Neural progenitor cell (in vitro differentiated cells): ENCODE measurements around the gene MRPS10.
"Not testable (repeated sequence)": the region's sequence is repeated elsewhere in the genome, so short reads cannot be mapped to it uniquely, and the experiment has no call there.

Source experiments
- EZH2 ChIP-seq: fragments of 200-600 bp; sonication (generic); IDR thresholded peaks from 2 replicates; pipeline ENCODE4 v1.6.1; 2017; ENCODE audit warnings: antibody characterized with exemption, mild to moderate bottlenecking, moderate library complexity
- TF ChIP-seq, protein P1 (sequence below): fragments of 200-600 bp; sonication (generic); IDR thresholded peaks from 2 replicates; pipeline ENCODE4 v1.5.1; 2017; ENCODE audit warnings: antibody characterized with exemption, mild to moderate bottlenecking

DNA sequence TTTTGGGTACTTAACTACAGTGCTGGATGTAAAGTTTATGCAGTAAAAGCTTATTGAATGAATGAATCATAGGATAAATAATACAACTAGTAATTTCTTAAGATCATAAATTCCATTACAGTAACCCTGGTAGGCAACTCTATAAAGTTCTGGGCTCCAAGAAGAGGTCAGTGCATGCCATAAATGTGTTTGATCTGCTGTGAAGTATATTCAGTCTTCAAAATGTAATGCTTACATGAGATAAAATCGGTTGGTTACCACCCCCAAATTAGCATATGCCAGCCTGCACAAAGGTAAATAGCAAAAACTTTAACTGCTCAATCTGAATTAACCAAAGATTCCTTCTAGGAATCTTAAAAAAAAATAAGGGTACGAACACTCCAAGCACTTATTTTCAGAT lies 10.1 kb downstream of the MRPS10 start:
- not testable (repeated sequence) for TF ChIP-seq EZH2
- TF ChIP-seq, protein P1, sequence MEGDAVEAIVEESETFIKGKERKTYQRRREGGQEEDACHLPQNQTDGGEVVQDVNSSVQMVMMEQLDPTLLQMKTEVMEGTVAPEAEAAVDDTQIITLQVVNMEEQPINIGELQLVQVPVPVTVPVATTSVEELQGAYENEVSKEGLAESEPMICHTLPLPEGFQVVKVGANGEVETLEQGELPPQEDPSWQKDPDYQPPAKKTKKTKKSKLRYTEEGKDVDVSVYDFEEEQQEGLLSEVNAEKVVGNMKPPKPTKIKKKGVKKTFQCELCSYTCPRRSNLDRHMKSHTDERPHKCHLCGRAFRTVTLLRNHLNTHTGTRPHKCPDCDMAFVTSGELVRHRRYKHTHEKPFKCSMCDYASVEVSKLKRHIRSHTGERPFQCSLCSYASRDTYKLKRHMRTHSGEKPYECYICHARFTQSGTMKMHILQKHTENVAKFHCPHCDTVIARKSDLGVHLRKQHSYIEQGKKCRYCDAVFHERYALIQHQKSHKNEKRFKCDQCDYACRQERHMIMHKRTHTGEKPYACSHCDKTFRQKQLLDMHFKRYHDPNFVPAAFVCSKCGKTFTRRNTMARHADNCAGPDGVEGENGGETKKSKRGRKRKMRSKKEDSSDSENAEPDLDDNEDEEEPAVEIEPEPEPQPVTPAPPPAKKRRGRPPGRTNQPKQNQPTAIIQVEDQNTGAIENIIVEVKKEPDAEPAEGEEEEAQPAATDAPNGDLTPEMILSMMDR = not testable (repeated sequence)
